HepG2 (cell line): ENCODE results near the gene PTGES. TPM values are rescaled to one million over a fixed set of nuclear protein-coding genes. Genes with fewer than 3 reads are reported as not detected.

Source experiments
- ATAC-seq: fragments of 200-7000 bp; cut with Tn5 transposase; 3 replicates; pipeline ENCODE4 v1.9.1; 2020; ENCODE audit warnings: mild to moderate bottlenecking, moderate library complexity
- BruUV-seq: library from RNA; stranded (reverse); fragments of 400-500 nt; replicated peaks from 2 replicates; lab custom pipeline; 2021; lab: Mats Ljungman, UMichigan
- CTCF ChIA-PET: fragments of 300-600 bp; formaldehyde crosslinking; extraction: SDS; loops from one replicate; lab custom pipeline; 2021; ENCODE audit warnings: low total read pairs, inconsistent platforms, low intra/inter-chr PET ratio; lab: Yijun Ruan, JAX
- POLR2A ChIA-PET: fragments of 350-600 bp; sonication (Branson Sonifier 250); formaldehyde crosslinking; loops from one replicate; lab custom pipeline; 2020; ENCODE audit warnings: antibody characterized with exemption, inconsistent platforms; lab: Yijun Ruan, JAX
- DNase-seq: peaks from one replicate; pipeline ENCODE4 v3.0.0-alpha.2; 2015; ENCODE audit warnings: low spot score
- FAIRE-seq: peaks from 3 replicates; lab custom pipeline; 2011; peaks lifted over from hg19 to GRCh38; lab: Jason Lieb, UNC
- H2AFZ ChIP-seq: one replicate; pipeline ENCODE4 v1.6.1; 2011; ENCODE audit warnings: low read length, inconsistent platforms
- H3K27ac ChIP-seq: fragments of 300-600 bp; 3 replicates; pipeline ENCODE4 v1.8.0; 2011; ENCODE audit warnings: mixed run types, mild to moderate bottlenecking, mixed read lengths, low read length, inconsistent platforms; ENCODE audit not compliant: insufficient read depth; ENCODE audit errors: extremely low read length
- H3K27me3 ChIP-seq, 2 experiments: fragments of 200-600 bp in 1 of 2; 2 replicates in 1 of 2; 3 replicates in 1 of 2; pipeline versions ENCODE4 v1.6.0 to v1.8.0; 2011; ENCODE audit warnings: low read length in 2 of 2, mild to moderate bottlenecking in 2 of 2, moderate library complexity in 2 of 2, inconsistent platforms in 1 of 2; ENCODE audit not compliant: insufficient read depth in 2 of 2, control insufficient read depth in 1 of 2
- H3K36me3 ChIP-seq, 2 experiments: fragments of 200-600 bp in 1 of 2; replicated peaks in 1 of 2; 2 replicates in 1 of 2; 3 replicates in 1 of 2; pipeline versions ENCODE4 v1.5.1 to v1.8.0; 2011; ENCODE audit warnings: low read length in 2 of 2, inconsistent platforms in 1 of 2; ENCODE audit not compliant: insufficient read depth in 2 of 2, control insufficient read depth in 1 of 2
- H3K4me1 ChIP-seq: 2 replicates; pipeline ENCODE4 v1.5.1; 2012; ENCODE audit warnings: low read length, inconsistent platforms; ENCODE audit not compliant: insufficient read depth
- H3K4me2 ChIP-seq: 2 replicates; pipeline ENCODE4 v1.6.0; 2011; ENCODE audit warnings: low read depth, low read length, inconsistent platforms
- H3K4me3 ChIP-seq, 3 experiments: fragments of 200-600 bp in 1 of 3; sonication (generic), shearing (Covaris generic) in 1 of 3; replicated peaks in 1 of 3; 2 replicates each; pipeline ENCODE4 v1.5.1; 2011 to 2016; ENCODE audit warnings: low read length in 3 of 3, inconsistent platforms in 2 of 3, low read depth in 2 of 3, mild to moderate bottlenecking in 2 of 3, control low read depth in 1 of 3, mixed read lengths in 1 of 3; ENCODE audit not compliant: insufficient read depth in 1 of 3
- H3K79me2 ChIP-seq: one replicate; pipeline ENCODE4 v1.6.1; 2011; ENCODE audit warnings: low read length, inconsistent platforms; ENCODE audit not compliant: insufficient read depth
- H3K9ac ChIP-seq: 2 replicates; pipeline ENCODE4 v1.6.0; 2011; ENCODE audit warnings: mild to moderate bottlenecking, low read depth, low read length, inconsistent platforms; ENCODE audit not compliant: insufficient read depth
- H3K9me3 ChIP-seq: 2 replicates; pipeline ENCODE4 v1.5.1; 2012; ENCODE audit warnings: mild to moderate bottlenecking, low read length
- H4K20me1 ChIP-seq: 2 replicates; pipeline ENCODE4 v1.6.0; 2011; ENCODE audit warnings: inconsistent platforms, mild to moderate bottlenecking, low read length, moderate library complexity; ENCODE audit not compliant: insufficient read depth
- ARNT2 ChIP-seq: sonication (generic); formaldehyde crosslinking; IDR thresholded peaks from 2 replicates; pipeline ENCODE4 v1.8.0; 2022; ENCODE audit warnings: mild to moderate bottlenecking, low read depth, missing genetic modification reagents, moderate library complexity
- BORCS8-MEF2B ChIP-seq: sonication (generic); formaldehyde crosslinking; IDR thresholded peaks from 2 replicates; pipeline ENCODE4 v1.8.0; 2022; ENCODE audit warnings: mild to moderate bottlenecking, missing genetic modification reagents
- ESRRA ChIP-seq: sonication (generic); formaldehyde crosslinking; IDR thresholded peaks from 2 replicates; pipeline ENCODE4 v1.5.1; 2020; ENCODE audit warnings: mild to moderate bottlenecking, low read depth, missing genetic modification reagents
- GABPA ChIP-seq, 2 experiments: IDR thresholded peaks; 2 replicates each; pipeline ENCODE4 v1.6.1; 2011 to 2016; ENCODE audit warnings: low read depth in 2 of 2, low read length in 1 of 2, missing biosample characterization in 1 of 2, missing genetic modification characterization in 1 of 2
- HOXA5 ChIP-seq: sonication (generic); formaldehyde crosslinking; IDR thresholded peaks from 2 replicates; pipeline ENCODE4 v1.4.0; 2020; ENCODE audit warnings: missing genetic modification reagents
- LCORL ChIP-seq, 2 experiments: fragments of 450-650 bp in 1 of 2; sonication (generic) in 1 of 2; formaldehyde crosslinking in 1 of 2; IDR thresholded peaks; 2 replicates each; pipeline versions ENCODE4 v1.5.0 to v1.6.1; 2017 to 2020; ENCODE audit warnings: antibody characterized with exemption in 1 of 2, missing genetic modification reagents in 1 of 2
- MEF2D ChIP-seq: sonication (generic); formaldehyde crosslinking; IDR thresholded peaks from 2 replicates; pipeline ENCODE4 v1.5.1; 2020; ENCODE audit warnings: mild to moderate bottlenecking, missing genetic modification reagents
- RBM22 ChIP-seq: fragments of 200-400 bp; formaldehyde crosslinking; optimal IDR thresholded peaks from 2 replicates; pipeline ENCODE3; 2017; ENCODE audit warnings: mild to moderate bottlenecking, low read length, moderate library complexity
- THAP9 ChIP-seq: sonication (generic); formaldehyde crosslinking; IDR thresholded peaks from 2 replicates; pipeline ENCODE4; 2020; ENCODE audit warnings: missing genetic modification reagents, mild to moderate bottlenecking, borderline replicate concordance
- ZBTB7B ChIP-seq: sonication (generic); formaldehyde crosslinking; IDR thresholded peaks from 2 replicates; pipeline ENCODE4 v1.4.0; 2020; ENCODE audit warnings: missing genetic modification reagents
- ZFP91 ChIP-seq: sonication (generic); formaldehyde crosslinking; IDR thresholded peaks from 2 replicates; pipeline ENCODE4 v1.9.0; 2022; ENCODE audit warnings: missing genetic modification reagents, mild to moderate bottlenecking, borderline replicate concordance
- ZMYM3 ChIP-seq: sonication (generic); formaldehyde crosslinking; IDR thresholded peaks from 2 replicates; pipeline ENCODE4 v1.5.1; 2020; ENCODE audit warnings: mild to moderate bottlenecking, missing genetic modification reagents
- ZNF225 ChIP-seq: sonication (generic); formaldehyde crosslinking; IDR thresholded peaks from 2 replicates; pipeline ENCODE4 v1.4.0; 2020; ENCODE audit warnings: mild to moderate bottlenecking, missing genetic modification reagents
- ZNF484 ChIP-seq: sonication (generic); formaldehyde crosslinking; IDR thresholded peaks from 2 replicates; pipeline ENCODE4 v1.5.1; 2020; ENCODE audit warnings: mild to moderate bottlenecking, low read depth, missing genetic modification reagents, borderline replicate concordance
- ZNF720 ChIP-seq: sonication (generic); formaldehyde crosslinking; IDR thresholded peaks from 2 replicates; pipeline ENCODE4 v1.4.0; 2020; ENCODE audit warnings: missing genetic modification reagents
- ZNF737 ChIP-seq: sonication (generic); formaldehyde crosslinking; IDR thresholded peaks from 2 replicates; pipeline ENCODE4 v1.5.0; 2020; ENCODE audit warnings: missing genetic modification reagents, mild to moderate bottlenecking, borderline replicate concordance
- ZNF768 ChIP-seq: sonication (generic); formaldehyde crosslinking; IDR thresholded peaks from 2 replicates; pipeline ENCODE4 v1.4.0; 2020; ENCODE audit warnings: missing genetic modification reagents
- ZNF883 ChIP-seq: sonication (generic); formaldehyde crosslinking; IDR thresholded peaks from 2 replicates; pipeline ENCODE4 v1.5.1; 2020; ENCODE audit warnings: mild to moderate bottlenecking, missing genetic modification reagents; ENCODE audit errors: not compliant biosample characterization
- WGBS: methylation state at CpG from one replicate; pipeline ENCODE4 v1.1.6; 2017; ENCODE audit warnings: low lambda C conversion rate; 5-methylcytosine and 5-hydroxymethylcytosine counted together
- in situ Hi-C: cut with HindIII; loops from 2 replicates; pipeline ENCODE4 v1.10.0; 2017; ENCODE audit warnings: low pct_unique_long_range_greater_than_20kb; ENCODE audit not compliant: extremely low pct_ligation_motif_present
- intact Hi-C: fragments of 100-400 bp; cut with micrococcal nuclease; formaldehyde crosslinking; loops from one replicate; pipeline ENCODE4 v1.10.0; 2022; ENCODE audit not compliant: unreplicated experiment
- polyA plus RNA-seq, 8 experiments: library from polyadenylated mRNA; depleted of rRNA in 3 of 8; stranded (reverse) in 7 of 8; unstranded in 1 of 8; fragments of >200 nt; fragmentation: Illumina TruSeq in 4 of 8; extraction: Trizol in 4 of 8; gene quantifications; 2 replicates each; pipeline versions ENCODE4 v1.2.1 to v1.2.3, GENCODE V29; 2011 to 2016; ENCODE audit warnings: low read depth in 4 of 8, missing spikeins in 1 of 8, mixed read lengths in 1 of 8; ENCODE audit not compliant: insufficient read depth in 1 of 8
- total RNA-seq, 5 experiments: library from RNA; depleted of rRNA; stranded (reverse); fragments of >200 nt; fragmentation: Illumina TruSeq; extraction: Trizol; gene quantifications; 2 replicates each; pipeline ENCODE4 v1.2.3, GENCODE V29; 2016; ENCODE audit warnings: low read depth in 1 of 5

Gene PTGES
- total and polyA plus RNA-seq, 2 of the 13 experiments (the other 11 are each of a cell fraction or from before 2014, with no cell fraction given) = 0.07 TPM; not detected in 1

DNA sequence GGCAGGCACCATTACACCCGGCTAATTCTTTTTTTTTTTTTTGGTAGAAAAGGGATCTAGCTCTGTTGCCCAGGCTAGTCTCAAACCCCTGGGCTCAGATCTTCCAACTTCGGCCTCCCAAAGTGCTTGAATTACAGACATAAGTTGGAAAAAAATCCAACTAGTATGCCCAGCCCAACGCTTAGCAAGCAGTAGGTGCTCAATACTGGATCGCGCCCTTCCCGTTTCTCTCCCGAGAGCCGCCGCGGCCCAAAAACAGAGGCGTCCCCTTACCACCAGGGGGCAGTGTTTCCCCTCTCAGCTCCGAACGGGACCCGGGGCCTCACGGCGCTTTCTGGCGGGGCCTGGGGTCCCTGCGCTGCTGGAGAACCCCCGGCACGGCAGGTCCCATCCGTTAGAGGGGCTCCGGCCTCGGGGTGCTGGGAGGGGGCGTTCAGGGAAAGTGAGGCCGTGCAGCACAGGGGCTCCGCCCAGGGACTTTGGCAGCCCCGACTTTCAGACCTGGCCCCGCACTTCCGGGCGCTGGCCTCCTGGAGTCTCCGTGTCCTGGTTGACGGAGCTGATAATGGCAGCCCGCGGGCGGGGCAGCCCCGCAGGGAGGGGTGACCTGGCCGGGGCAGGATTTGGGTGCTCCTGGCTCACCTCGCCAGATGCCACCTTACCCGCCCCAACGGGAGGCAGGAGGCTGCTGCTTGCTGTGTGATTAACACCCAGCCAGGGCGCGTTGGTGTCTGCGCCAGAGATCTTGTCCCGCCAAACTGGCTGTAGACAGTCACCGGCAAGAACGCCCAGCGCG, 15.2 kb downstream of the PTGES start:
- ATAC-seq = peak; percentile 85
- peaks cover 7 to 51% of the 10 kb centered on the region in 2 experiments; a peak in 3 of 5 replicates for H3K27me3 ChIP-seq
- peak overlapping the region; percentile 53; the same call in 1 of the 2 replicates for H3K9ac ChIP-seq
- intact Hi-C loops = loop anchor here (1.0 kb wide), 1 partner anchor 46 kb away; no protein-coding TSS in a partner anchor
- peak overlapping the region; percentile 68 for H3K4me2 ChIP-seq
- no peak overlapping the region for H2AFZ ChIP-seq
- H3K36me3 ChIP-seq = no peaks in the 10 kb centered on the region
- 0 out of 2 replicates have a peak, but pooled peaks cover 5% of the 10 kb centered on the region for H3K4me1 ChIP-seq
- no peaks in the 10 kb centered on the region for H3K9me3 ChIP-seq
- H3K27ac ChIP-seq = no peak overlapping the region
- H3K4me3 ChIP-seq = peak overlapping the region; percentile 39 to 67 (median 65); a peak in 4 of 6 replicates
- FAIRE-seq = peak; percentile 54
- POLR2A ChIA-PET = interaction anchor here (0.7 kb wide), 1 partner anchor 147 kb away, joined by 3 read pairs; no protein-coding TSS in a partner anchor
- H4K20me1 ChIP-seq = no peaks in the 10 kb centered on the region
- in situ Hi-C loops = loop anchor here (5.0 kb wide), 1 partner anchor 45 kb away; no protein-coding TSS in a partner anchor
- DNase-seq = peak; percentile 45
- no peaks in the 10 kb centered on the region for H3K79me2 ChIP-seq
- BruUV-seq = no TSS peak
- CTCF ChIA-PET = interaction anchor here (0.9 to 3.1 kb wide), 4 partner anchors 11 to 52 kb away, joined by 3 to 56 read pairs (median 6); no protein-coding TSS in a partner anchor
- 32% methylated on average over 15 of the region's 48 CpGs for WGBS
- TF ChIP-seq ZNF484 (CRISPR knock-in tag) (no peak), ARNT2 (no peak), ZMYM3 (CRISPR knock-in tag) (peak; percentile 44; the same call in 1 of the 2 replicates), ZFP91 (peak; percentile 46; the same call in 1 of the 2 replicates), ESRRA (CRISPR knock-in tag) (peak; percentile 39; the same call in 1 of the 2 replicates), MEF2D (CRISPR knock-in tag) (no peak), ZNF720 (no peak), THAP9 (CRISPR knock-in tag) (0 out of 2 replicates have a peak, but pooled peaks have one; percentile 21), ZBTB7B (0 out of 2 replicates have a peak, but pooled peaks have one; percentile 25), LCORL (IDR thresholded peaks at IDR 0.05) (no peak), LCORL (CRISPR knock-in tag; IDR thresholded peaks at IDR 0.05) (peak; percentile 79), ZNF768 (peak; percentile 48; the same call in 1 of the 2 replicates), ZNF225 (0 out of 2 replicates have a peak, but pooled peaks have one; percentile 55), GABPA (IDR thresholded peaks at IDR 0.05; ENCODE audit: low read depth, low read length) (no peak), GABPA (CRISPR knock-in tag; IDR thresholded peaks at IDR 0.05; ENCODE audit: low read depth) (0 out of 2 replicates have a peak, but pooled peaks have one; percentile 27), ZNF883 (CRISPR knock-in tag) (no peak), ZNF737 (no peak), BORCS8-MEF2B (CRISPR knock-in tag) (peak; percentile 62; the same call in 1 of the 2 replicates), RBM22 (no peak), HOXA5 (CRISPR knock-in tag) (0 out of 2 replicates have a peak, but pooled peaks have one; percentile 23)
